Measurements from ENCODE around the gene CPNE8. TPM values are rescaled to one million over a fixed set of nuclear protein-coding genes. Genes with fewer than 3 reads are reported as not detected.

Gene CPNE8
- total RNA-seq, 1 experiment from 2014 or later: 10.7 TPM

DNA sequence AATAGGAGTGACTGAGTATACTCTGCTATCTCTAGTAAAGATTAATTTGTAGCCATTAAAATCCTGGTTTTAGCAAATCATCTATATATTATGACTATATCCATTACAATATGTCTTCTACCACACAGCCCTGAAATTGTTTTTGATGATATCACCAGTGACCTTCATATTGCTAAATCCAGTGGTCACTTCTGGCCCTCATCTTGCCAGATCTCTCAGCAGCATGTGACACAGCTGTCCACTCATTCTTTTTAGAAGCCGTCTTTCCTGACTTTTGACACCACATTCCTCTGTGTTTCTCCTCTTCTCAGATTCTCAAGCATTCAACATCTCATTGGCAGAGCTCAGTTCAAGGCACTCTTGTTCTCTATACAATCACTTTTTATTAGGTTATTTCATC, 54.9 kb downstream of the CPNE8 start:
- H3K27me3 ChIP-seq (ENCODE audit: insufficient read depth, low read depth): no peaks in the 10 kb centered on the region
- CTCF ChIA-PET: no interaction called here
- no peaks in the 10 kb centered on the region for H3K9me3 ChIP-seq (ENCODE audit: insufficient read depth, low read depth)
- no peaks in the 10 kb centered on the region for H3K79me2 ChIP-seq (ENCODE audit: low read depth)
- POLR2A ChIA-PET (ENCODE audit: unreplicated experiment): interaction anchor here (0.5 kb wide), 1 partner anchor 60 kb away, joined by 10 read pairs; no protein-coding TSS in a partner anchor
- H4K20me1 ChIP-seq (ENCODE audit: insufficient read depth): no peaks in the 10 kb centered on the region
- no peaks in the 10 kb centered on the region for H3K9me2 ChIP-seq (ENCODE audit: insufficient read depth)
- no peaks in the 10 kb centered on the region for H3K36me3 ChIP-seq (ENCODE audit: low read depth)
- intact Hi-C loops (cut with micrococcal nuclease; ENCODE audit: unreplicated experiment): no loop called here
- H3K4me3 ChIP-seq: no peak overlapping the region
- no peaks in the 10 kb centered on the region for H3F3A ChIP-seq (ENCODE audit: insufficient read depth, low read depth)
- H3K4me1 ChIP-seq (replicated peaks; ENCODE audit: insufficient read depth): no peaks in the 10 kb centered on the region
- DNase-seq: no peak
- H2AFZ ChIP-seq: no peak overlapping the region
- no peak overlapping the region for H3K4me2 ChIP-seq
- no peak for TF ChIP-seq EZH2 (IDR thresholded peaks at IDR 0.05; ENCODE audit: low read depth)
- TF ChIP-seq, protein P1, sequence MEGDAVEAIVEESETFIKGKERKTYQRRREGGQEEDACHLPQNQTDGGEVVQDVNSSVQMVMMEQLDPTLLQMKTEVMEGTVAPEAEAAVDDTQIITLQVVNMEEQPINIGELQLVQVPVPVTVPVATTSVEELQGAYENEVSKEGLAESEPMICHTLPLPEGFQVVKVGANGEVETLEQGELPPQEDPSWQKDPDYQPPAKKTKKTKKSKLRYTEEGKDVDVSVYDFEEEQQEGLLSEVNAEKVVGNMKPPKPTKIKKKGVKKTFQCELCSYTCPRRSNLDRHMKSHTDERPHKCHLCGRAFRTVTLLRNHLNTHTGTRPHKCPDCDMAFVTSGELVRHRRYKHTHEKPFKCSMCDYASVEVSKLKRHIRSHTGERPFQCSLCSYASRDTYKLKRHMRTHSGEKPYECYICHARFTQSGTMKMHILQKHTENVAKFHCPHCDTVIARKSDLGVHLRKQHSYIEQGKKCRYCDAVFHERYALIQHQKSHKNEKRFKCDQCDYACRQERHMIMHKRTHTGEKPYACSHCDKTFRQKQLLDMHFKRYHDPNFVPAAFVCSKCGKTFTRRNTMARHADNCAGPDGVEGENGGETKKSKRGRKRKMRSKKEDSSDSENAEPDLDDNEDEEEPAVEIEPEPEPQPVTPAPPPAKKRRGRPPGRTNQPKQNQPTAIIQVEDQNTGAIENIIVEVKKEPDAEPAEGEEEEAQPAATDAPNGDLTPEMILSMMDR (conservative IDR thresholded peaks at IDR 0.05): no peak
- no TSS peak for BruUV-seq (replicated peaks)
- H3K27ac ChIP-seq: no peak overlapping the region

DNA sequence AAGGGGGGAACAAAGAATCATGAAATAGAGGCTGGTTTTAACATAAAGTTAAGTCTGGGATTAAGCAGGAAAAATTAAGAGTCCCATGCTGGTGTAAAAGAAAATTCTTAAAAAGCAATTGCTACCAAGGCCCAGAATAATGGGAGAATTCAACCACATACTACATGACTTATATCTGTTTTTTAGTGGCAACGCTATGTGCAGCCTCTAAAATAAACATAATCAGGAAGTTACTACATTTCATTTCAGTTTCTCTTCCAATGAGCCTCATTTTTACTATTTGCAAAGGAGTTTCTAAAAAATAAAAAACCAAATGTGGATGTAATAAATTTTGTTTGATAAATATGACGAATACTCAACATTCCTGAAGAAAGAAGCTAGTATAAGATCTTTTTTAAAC, 58.1 kb downstream of the CPNE8 start:
- Histone ChIP-seq H4K20me1 (ENCODE audit: insufficient read depth) (no peaks in the 10 kb centered on the region), H3K9me3 (ENCODE audit: insufficient read depth, low read depth) (no peaks in the 10 kb centered on the region), H3K36me3 (ENCODE audit: low read depth) (no peaks in the 10 kb centered on the region), H2AFZ (no peak overlapping the region), H3K4me1 (replicated peaks; ENCODE audit: insufficient read depth) (no peaks in the 10 kb centered on the region), H3K79me2 (ENCODE audit: low read depth) (no peaks in the 10 kb centered on the region), H3K9me2 (ENCODE audit: insufficient read depth) (no peaks in the 10 kb centered on the region), H3K4me3 (no peak overlapping the region), H3K27ac (no peak overlapping the region), H3K27me3 (ENCODE audit: insufficient read depth, low read depth) (no peaks in the 10 kb centered on the region), H3K4me2 (no peak overlapping the region), H3F3A (ENCODE audit: insufficient read depth, low read depth) (no peaks in the 10 kb centered on the region)
- no peak for TF ChIP-seq EZH2 (IDR thresholded peaks at IDR 0.05; ENCODE audit: low read depth)
- TF ChIP-seq, protein P1 (conservative IDR thresholded peaks at IDR 0.05): no peak
- ChIA-PET POLR2A (ENCODE audit: unreplicated experiment) (no interaction called here), CTCF (no interaction called here)
- intact Hi-C loops (cut with micrococcal nuclease; ENCODE audit: unreplicated experiment): no loop called here
- BruUV-seq (replicated peaks): no TSS peak
- DNase-seq: no peak

GRCh38 chr12:38844267-38844666, 61.1 kb downstream of the CPNE8 start:
- H3K79me2 ChIP-seq (ENCODE audit: low read depth): no peaks in the 10 kb centered on the region
- no peak overlapping the region for H3K27ac ChIP-seq
- CTCF ChIA-PET: no interaction called here
- intact Hi-C loops (cut with micrococcal nuclease; ENCODE audit: unreplicated experiment): no loop called here
- POLR2A ChIA-PET (ENCODE audit: unreplicated experiment): no interaction called here
- no peaks in the 10 kb centered on the region for H3K9me3 ChIP-seq (ENCODE audit: insufficient read depth, low read depth)
- no peaks in the 10 kb centered on the region for H3K27me3 ChIP-seq (ENCODE audit: insufficient read depth, low read depth)
- H3K4me2 ChIP-seq: no peak overlapping the region
- DNase-seq: no peak
- TF ChIP-seq, protein P1 (conservative IDR thresholded peaks at IDR 0.05): no peak
- no peak for TF ChIP-seq EZH2 (IDR thresholded peaks at IDR 0.05; ENCODE audit: low read depth)
- H3K4me3 ChIP-seq: no peak overlapping the region
- H2AFZ ChIP-seq: no peak overlapping the region
- BruUV-seq (replicated peaks): no TSS peak
- no peaks in the 10 kb centered on the region for H3K4me1 ChIP-seq (replicated peaks; ENCODE audit: insufficient read depth)
- no peaks in the 10 kb centered on the region for H3F3A ChIP-seq (ENCODE audit: insufficient read depth, low read depth)
- no peaks in the 10 kb centered on the region for H3K9me2 ChIP-seq (ENCODE audit: insufficient read depth)
- H4K20me1 ChIP-seq (ENCODE audit: insufficient read depth): no peaks in the 10 kb centered on the region
- no peaks in the 10 kb centered on the region for H3K36me3 ChIP-seq (ENCODE audit: low read depth)
